H54 (cell line): ENCODE data around the gene KCNAB1.

ENCODE experiments used
- DNase-seq: peaks from one replicate; pipeline ENCODE4 v3.0.0; 2011; ENCODE audit warnings: low spot score, mixed read lengths; ENCODE audit not compliant: insufficient read length
- FAIRE-seq: peaks from 3 replicates; lab custom pipeline; 2011; peaks lifted over from hg19 to GRCh38; lab: Jason Lieb, UNC
- POLR2A ChIP-seq: IDR thresholded peaks from 2 replicates; pipeline ENCODE4 v1.6.1; 2011; ENCODE audit warnings: low read depth, mild to moderate bottlenecking, low read length

Gene KCNAB1

GRCh38 chr3:156334841-156335545, 214.6 kb downstream of the KCNAB1 start:
- no peak for DNase-seq
- no peak for TF ChIP-seq POLR2A
- FAIRE-seq, result no peak

- FAIRE-seq, result no peak
- TF ChIP-seq POLR2A, result no peak
These were observed 219.1 kb downstream of the KCNAB1 start for GRCh38 chr3:156339491-156339890.

DNA sequence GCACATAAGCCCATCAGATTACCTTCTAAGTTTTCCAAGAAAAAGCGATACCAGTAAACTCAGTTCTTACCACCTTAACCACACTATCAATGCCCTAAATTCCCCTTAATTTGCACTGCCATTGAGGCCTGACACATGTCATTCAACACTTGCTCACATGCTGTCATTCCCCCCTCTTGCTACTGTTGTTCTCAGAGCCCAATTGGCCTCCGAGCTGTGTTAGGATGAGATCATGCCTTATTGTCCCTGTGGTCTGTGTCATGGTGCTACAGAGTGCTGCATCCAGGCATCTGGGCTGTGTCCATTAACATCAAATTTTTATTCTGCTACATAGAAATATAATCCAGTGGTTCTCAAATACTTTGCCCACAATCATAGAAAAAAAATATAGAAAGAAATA, 221.0 kb downstream of the KCNAB1 start:
- FAIRE-seq (no peak), DNase-seq (no peak)
- TF ChIP-seq POLR2A, result no peak

More at GRCh38 chr3:156339491-156339890, 219.1 kb downstream of the KCNAB1 start:
- no peak for DNase-seq

- TF ChIP-seq POLR2A, result no peak
- no peak for FAIRE-seq
- no peak for DNase-seq
These were observed 221.5 kb downstream of the KCNAB1 start for GRCh38 chr3:156341831-156342416.

GRCh38 chr3:156344215-156344614, 223.8 kb downstream of the KCNAB1 start:
- no peak for TF ChIP-seq POLR2A
- FAIRE-seq, result no peak
- DNase-seq, result no peak

DNA sequence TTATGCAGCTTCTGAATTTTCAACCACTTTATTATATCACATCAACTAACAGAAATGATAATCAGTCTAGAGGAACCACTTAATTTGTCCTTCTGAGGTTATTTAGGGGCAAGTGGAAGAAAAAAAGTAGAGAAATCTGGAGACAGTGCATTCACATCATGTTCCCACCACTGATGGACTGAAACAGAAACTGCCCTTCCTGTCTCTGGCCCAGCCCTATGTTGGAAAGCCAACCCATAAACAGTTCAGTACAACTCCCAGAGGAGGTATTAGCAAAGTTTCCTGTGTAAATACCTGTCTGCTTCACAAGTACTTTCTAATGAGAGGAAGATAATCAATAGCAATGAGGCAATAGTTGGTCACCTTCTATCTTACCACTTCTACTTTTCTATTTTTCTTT, 228.7 kb downstream of the KCNAB1 start:
- no peak for DNase-seq
- no peak for TF ChIP-seq POLR2A
- FAIRE-seq, result no peak

DNA sequence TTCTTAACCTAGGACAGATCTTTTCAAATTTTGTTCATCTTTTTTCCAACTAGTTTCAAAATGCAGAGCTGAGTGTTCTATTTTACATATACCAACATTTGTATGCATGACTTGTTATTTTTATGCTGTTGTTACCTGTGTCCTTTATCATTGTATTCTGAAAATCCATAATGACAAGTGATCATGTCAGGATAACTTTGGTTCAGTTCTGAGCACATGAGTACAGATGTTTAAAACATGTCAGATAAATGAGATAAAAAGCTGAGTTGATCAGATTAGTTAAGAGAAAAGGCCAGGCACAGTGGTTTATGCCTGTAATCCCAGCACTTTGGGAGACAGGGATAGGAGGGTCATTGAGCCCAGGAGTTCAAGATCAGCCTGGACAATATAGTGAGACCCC, 229.6 kb downstream of the KCNAB1 start:
- TF ChIP-seq POLR2A, result no peak
- DNase-seq (no peak), FAIRE-seq (no peak)

DNA sequence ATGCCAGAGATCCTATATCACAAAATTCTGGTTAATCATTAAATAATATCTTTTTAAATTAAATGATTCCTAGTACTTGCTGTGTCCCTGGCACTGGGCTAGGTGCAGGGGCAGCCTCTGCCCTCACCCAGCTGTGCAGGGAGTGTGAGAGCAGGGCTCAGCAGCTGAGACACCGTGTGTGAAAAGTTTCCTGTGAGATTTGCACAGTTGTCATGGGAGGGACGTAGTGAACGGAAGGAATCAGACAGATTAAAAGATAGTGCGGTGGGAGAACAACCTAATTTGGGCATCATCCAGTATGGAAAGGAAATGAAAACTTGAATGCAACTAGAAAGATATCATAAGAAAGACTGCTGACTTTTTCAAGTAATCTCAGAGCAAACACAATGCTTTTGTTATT, 230.4 kb downstream of the KCNAB1 start:
- FAIRE-seq (no peak), DNase-seq (no peak)
- no peak for TF ChIP-seq POLR2A

DNA sequence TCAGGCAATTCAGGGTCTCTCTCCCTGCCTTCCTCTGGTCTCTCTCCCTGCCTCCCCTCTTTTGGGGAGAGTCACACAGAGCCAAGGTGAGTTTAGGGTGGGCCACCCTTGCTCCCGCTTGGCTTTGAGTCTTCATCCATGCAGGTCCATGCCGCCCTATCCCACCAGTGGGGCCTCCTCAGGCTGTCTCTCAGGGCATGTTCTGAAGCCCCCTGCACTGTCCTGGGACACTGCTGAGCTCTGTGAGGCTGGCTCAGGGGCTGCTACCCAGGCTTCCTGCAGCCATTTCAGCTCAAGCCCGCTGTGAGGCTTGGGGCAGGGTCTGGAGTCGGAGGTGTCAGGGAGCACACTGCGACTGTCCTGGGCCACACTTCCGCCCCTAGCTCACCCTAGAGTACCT, 231.4 kb downstream of the KCNAB1 start:
- no peak for FAIRE-seq
- DNase-seq, result no peak
- no peak for TF ChIP-seq POLR2A

DNA sequence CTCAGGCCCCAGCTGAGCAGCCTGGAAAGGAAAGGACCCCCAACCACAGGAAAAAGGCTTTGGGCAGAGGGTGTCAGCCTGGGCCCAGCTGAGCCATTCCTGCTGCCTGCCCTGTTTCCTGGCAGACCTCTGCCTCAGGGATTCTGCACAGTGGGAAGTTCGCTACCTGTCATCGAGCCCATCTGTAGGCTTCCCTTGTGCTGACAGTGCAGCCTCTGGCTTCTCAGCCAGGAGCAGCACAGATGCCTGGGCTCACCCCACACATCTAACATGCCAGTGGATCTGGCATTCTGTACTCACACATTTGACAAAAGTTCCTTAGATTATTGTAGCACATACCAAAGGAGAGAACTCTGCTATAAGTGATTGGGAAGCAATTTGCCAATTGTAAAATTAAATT, 232.3 kb downstream of the KCNAB1 start:
- no peak for TF ChIP-seq POLR2A
- FAIRE-seq (no peak), DNase-seq (no peak)

DNA sequence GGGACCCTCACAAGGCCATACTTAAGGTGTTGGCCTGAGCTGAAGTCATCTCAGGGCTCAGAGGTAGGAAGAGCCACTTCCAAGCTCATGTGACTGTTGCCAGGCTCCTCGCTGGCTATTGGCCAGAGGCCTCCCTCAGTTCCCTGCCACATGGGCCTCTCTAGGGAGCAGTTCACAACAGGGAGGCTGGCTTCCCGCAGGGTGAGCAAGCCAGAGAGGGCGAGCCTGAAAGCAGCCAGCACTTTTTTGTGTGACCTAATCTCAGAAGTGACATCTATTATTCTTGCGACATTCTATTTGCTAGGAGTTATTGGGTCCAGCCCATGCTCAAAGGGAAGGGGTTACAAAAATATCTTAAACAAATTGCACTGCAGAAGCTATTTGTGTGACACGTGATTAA, 233.2 kb downstream of the KCNAB1 start:
- peak; percentile 9 for DNase-seq
- TF ChIP-seq POLR2A, result no peak
- FAIRE-seq, result peak; percentile 60

- TF ChIP-seq POLR2A, result no peak
- DNase-seq, result no peak
- FAIRE-seq, result no peak
These were observed 236.4 kb downstream of the KCNAB1 start for GRCh38 chr3:156356537-156357363.

- TF ChIP-seq POLR2A, result no peak
- DNase-seq (no peak), FAIRE-seq (no peak)
These were observed 237.9 kb downstream of the KCNAB1 start for GRCh38 chr3:156358232-156358631.

GRCh38 chr3:156359368-156359767, 239.0 kb downstream of the KCNAB1 start:
- no peak for TF ChIP-seq POLR2A
- no peak for DNase-seq
- FAIRE-seq, result peak; percentile 82
